HepG2 (cell line): ENCODE measurements around the gene IQSEC1. TPM values are rescaled to one million over a fixed set of nuclear protein-coding genes. Genes with fewer than 3 reads are reported as not detected.

ENCODE experiments used
- BRD4 ChIP-seq: sonication (generic); formaldehyde crosslinking; IDR thresholded peaks from 2 replicates; pipeline ENCODE4 v1.4.0; 2020; ENCODE audit warnings: missing genetic modification reagents
- CENPT ChIP-seq: sonication (generic); formaldehyde crosslinking; IDR thresholded peaks from 2 replicates; pipeline ENCODE4 v1.8.0; 2022; ENCODE audit warnings: low read depth, mild to moderate bottlenecking, moderate library complexity, missing genetic modification reagents
- FOXJ3 ChIP-seq: sonication (generic); formaldehyde crosslinking; IDR thresholded peaks from 2 replicates; pipeline ENCODE4 v1.4.0; 2020; ENCODE audit warnings: missing genetic modification reagents, mild to moderate bottlenecking, borderline replicate concordance
- IRX3 ChIP-seq: sonication (generic); formaldehyde crosslinking; IDR thresholded peaks from 2 replicates; pipeline ENCODE4 v1.8.1; 2023; ENCODE audit warnings: mild to moderate bottlenecking, low read depth, missing genetic modification reagents, borderline replicate concordance
- MEIS1 ChIP-seq: sonication (generic); formaldehyde crosslinking; IDR thresholded peaks from 2 replicates; pipeline ENCODE4 v1.9.0; 2021; ENCODE audit warnings: mild to moderate bottlenecking, missing genetic modification reagents, moderate library complexity, borderline replicate concordance
- MIXL1 ChIP-seq: IDR thresholded peaks from 2 replicates; pipeline ENCODE4 v1.6.1; 2016
- NFRKB ChIP-seq: fragments of 450-650 bp; IDR thresholded peaks from 2 replicates; pipeline ENCODE4 v1.6.1; 2017
- PLRG1 ChIP-seq: fragments of 450-650 bp; conservative IDR thresholded peaks from 2 replicates; pipeline ENCODE4 v1.6.1; 2016
- RAD51 ChIP-seq: fragments of 450-650 bp; IDR thresholded peaks from 2 replicates; pipeline ENCODE4 v1.6.1; 2016; ENCODE audit warnings: borderline replicate concordance
- SALL2 ChIP-seq: sonication (generic); formaldehyde crosslinking; IDR thresholded peaks from 2 replicates; pipeline ENCODE4 v1.8.1; 2023; ENCODE audit warnings: mild to moderate bottlenecking, missing genetic modification reagents, inconsistent platforms
- SIN3A ChIP-seq: IDR thresholded peaks from 2 replicates; pipeline ENCODE4 v1.6.1; 2011; ENCODE audit warnings: low read depth, mild to moderate bottlenecking, control low read depth, low read length, borderline replicate concordance
- TBL1XR1 ChIP-seq: fragments of 150-350 bp; IDR thresholded peaks from 2 replicates; pipeline ENCODE4 v1.6.1; 2014; ENCODE audit warnings: borderline replicate concordance, low read length; ENCODE audit not compliant: partially characterized antibody
- ZMAT3 ChIP-seq: sonication (generic); formaldehyde crosslinking; conservative IDR thresholded peaks from 2 replicates; pipeline ENCODE4 v1.7.0; 2021; ENCODE audit warnings: missing genetic modification reagents
- ZNF160 ChIP-seq: sonication (generic); formaldehyde crosslinking; IDR thresholded peaks from 2 replicates; pipeline ENCODE4 v1.8.0; 2022; ENCODE audit warnings: mild to moderate bottlenecking, inconsistent platforms, missing genetic modification reagents
- ZNF629 ChIP-seq: sonication (generic); formaldehyde crosslinking; conservative IDR thresholded peaks from 2 replicates; pipeline ENCODE4 v1.5.0; 2020; ENCODE audit warnings: missing genetic modification reagents
- ZNF660 ChIP-seq: sonication (generic); formaldehyde crosslinking; IDR thresholded peaks from 2 replicates; pipeline ENCODE4 v1.5.1; 2020; ENCODE audit warnings: mild to moderate bottlenecking, low read depth, missing genetic modification reagents, borderline replicate concordance
- ZNF773 ChIP-seq: sonication (generic); formaldehyde crosslinking; IDR thresholded peaks from 2 replicates; pipeline ENCODE4 v1.4.0; 2020; ENCODE audit warnings: missing genetic modification reagents, borderline replicate concordance
- polyA plus RNA-seq, 8 experiments: library from polyadenylated mRNA; depleted of rRNA in 3 of 8; stranded (reverse) in 7 of 8; unstranded in 1 of 8; fragments of >200 nt; fragmentation: Illumina TruSeq in 4 of 8; extraction: Trizol in 4 of 8; gene quantifications; 2 replicates each; pipeline versions ENCODE4 v1.2.1 to v1.2.3, GENCODE V29; 2011 to 2016; ENCODE audit warnings: low read depth in 4 of 8, missing spikeins in 1 of 8, mixed read lengths in 1 of 8; ENCODE audit not compliant: insufficient read depth in 1 of 8
- total RNA-seq, 5 experiments: library from RNA; depleted of rRNA; stranded (reverse); fragments of >200 nt; fragmentation: Illumina TruSeq; extraction: Trizol; gene quantifications; 2 replicates each; pipeline ENCODE4 v1.2.3, GENCODE V29; 2016; ENCODE audit warnings: low read depth in 1 of 5
- TF ChIP-seq, protein P1 (sequence below): IDR thresholded peaks from 2 replicates; pipeline ENCODE4 v1.6.1; 2016; ENCODE audit warnings: mild to moderate bottlenecking
- TF ChIP-seq, protein P2 (sequence below): sonication (generic); formaldehyde crosslinking; IDR thresholded peaks from 2 replicates; pipeline ENCODE4 v1.8.1; 2023; ENCODE audit warnings: mild to moderate bottlenecking, moderate library complexity, missing genetic modification reagents
- TF ChIP-seq, protein P3 (sequence below): sonication (generic); formaldehyde crosslinking; IDR thresholded peaks from 2 replicates; pipeline ENCODE4 v1.5.1; 2020; ENCODE audit warnings: missing genetic modification reagents, mild to moderate bottlenecking, borderline replicate concordance
- TF ChIP-seq, protein P4 (sequence below), 2 experiments: IDR thresholded peaks; 2 replicates each; pipeline ENCODE4 v1.6.1; 2011 to 2012; ENCODE audit warnings: low read length in 2 of 2, borderline replicate concordance in 1 of 2, low read depth in 1 of 2, mild to moderate bottlenecking in 1 of 2, moderate library complexity in 1 of 2
- TF ChIP-seq, protein P5 (sequence below): sonication (generic); formaldehyde crosslinking; IDR thresholded peaks from 2 replicates; pipeline ENCODE4 v1.8.0; 2022; ENCODE audit warnings: missing genetic modification reagents, mild to moderate bottlenecking, inconsistent platforms, borderline replicate concordance

The IQSEC1 gene
- total and polyA plus RNA-seq, 2 of the 13 experiments (the other 11 are each of a cell fraction or from before 2014, with no cell fraction given): 17.4 to 20.2 TPM

DNA sequence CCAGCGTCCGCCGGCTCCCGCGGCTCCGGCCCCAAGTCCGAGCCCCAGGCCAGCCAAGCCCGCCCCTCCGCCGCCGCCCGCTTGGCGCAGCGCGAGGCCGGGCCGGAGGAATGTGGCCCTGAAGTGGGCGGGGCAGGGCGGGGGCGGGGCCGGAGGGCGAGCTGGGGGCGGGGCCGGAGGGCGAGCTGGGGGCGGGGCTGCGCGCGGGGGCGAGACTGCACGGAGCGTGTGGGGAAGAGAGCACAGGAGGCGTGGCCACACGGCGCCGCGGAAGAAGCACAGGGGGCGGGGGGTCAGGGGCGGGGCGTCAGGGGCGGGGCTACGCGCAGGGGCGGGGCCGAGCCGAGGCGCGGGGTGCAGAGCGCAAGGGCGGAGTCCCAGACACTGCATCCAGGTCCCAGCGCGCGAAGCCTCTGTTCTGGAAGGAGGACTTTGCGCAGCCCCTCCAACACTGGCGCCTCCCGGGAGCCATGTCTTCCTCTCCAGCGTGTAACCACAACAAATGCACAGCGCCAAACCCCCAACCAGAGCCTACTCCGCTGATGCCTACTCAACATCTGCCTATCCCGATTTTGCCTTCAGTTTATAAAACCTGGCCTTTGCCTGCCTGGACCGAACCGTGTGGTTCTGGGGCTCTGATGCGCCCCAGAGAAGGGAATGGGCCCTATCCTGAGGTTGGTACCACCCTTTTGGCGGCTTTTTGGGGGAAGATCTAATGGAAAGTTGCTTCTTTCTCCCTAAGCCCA lies 105.5 kb downstream of the IQSEC1 start (continued):
- TF ChIP-seq NFRKB: no peak
- TF ChIP-seq FOXJ3 (CRISPR knock-in tag): 0 out of 2 replicates have a peak, but pooled peaks have one; percentile 27
- no peak for TF ChIP-seq ZMAT3 (CRISPR knock-in tag)
- TF ChIP-seq SALL2 (CRISPR knock-in tag): no peak
- no peak for TF ChIP-seq PLRG1
- no peak for TF ChIP-seq RAD51
- no peak for TF ChIP-seq BRD4
- TF ChIP-seq ZNF660: no peak
- TF ChIP-seq ZNF773 (CRISPR knock-in tag): no peak
- TF ChIP-seq, protein P1, sequence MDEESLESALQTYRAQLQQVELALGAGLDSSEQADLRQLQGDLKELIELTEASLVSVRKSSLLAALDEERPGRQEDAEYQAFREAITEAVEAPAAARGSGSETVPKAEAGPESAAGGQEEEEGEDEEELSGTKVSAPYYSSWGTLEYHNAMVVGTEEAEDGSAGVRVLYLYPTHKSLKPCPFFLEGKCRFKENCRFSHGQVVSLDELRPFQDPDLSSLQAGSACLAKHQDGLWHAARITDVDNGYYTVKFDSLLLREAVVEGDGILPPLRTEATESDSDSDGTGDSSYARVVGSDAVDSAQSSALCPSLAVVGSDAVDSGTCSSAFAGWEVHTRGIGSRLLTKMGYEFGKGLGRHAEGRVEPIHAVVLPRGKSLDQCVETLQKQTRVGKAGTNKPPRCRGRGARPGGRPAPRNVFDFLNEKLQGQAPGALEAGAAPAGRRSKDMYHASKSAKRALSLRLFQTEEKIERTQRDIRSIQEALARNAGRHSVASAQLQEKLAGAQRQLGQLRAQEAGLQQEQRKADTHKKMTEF (CRISPR knock-in tag): peak; percentile 54; the same call in 1 of the 2 replicates
- no peak for TF ChIP-seq CENPT (CRISPR knock-in tag)
- no peak for TF ChIP-seq MIXL1
- TF ChIP-seq, protein P2, sequence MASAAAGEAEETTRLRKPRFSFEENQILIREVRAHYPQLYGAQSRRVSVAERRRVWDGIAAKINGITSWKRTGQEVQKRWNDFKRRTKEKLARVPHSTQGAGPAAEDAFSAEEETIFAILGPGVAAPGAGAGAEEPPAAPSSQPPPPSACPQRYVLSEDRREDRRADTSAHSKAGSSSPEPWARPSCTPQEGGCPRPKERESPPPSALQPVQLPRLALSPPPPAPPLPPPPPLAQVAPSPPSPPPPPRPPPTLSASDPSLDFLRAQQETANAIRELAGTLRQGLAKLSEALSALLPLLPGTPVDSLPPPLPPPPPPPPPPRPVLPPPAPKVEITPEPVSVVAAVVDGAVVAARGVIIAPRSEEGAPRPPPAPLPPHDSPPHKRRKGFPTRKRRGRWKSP: peak; percentile 85; the same call in 1 of the 2 replicates
- TF ChIP-seq, protein P3, sequence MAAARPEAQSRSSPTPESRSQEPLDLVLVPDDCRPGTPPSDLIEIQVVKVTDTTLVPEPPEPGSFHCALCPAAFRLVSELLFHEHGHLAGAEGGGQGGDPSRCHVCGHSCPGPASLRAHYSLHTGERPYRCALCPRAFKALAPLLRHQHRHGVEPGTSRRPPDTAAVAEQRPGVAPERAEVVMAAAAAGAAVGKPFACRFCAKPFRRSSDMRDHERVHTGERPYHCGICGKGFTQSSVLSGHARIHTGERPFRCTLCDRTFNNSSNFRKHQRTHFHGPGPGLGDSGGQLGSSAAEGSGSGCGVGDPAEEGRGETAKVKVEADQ: no peak
- TF ChIP-seq SIN3A: peak; percentile 56; the same call in 1 of the 2 replicates
- no peak for TF ChIP-seq TBL1XR1
- TF ChIP-seq, protein P4, sequence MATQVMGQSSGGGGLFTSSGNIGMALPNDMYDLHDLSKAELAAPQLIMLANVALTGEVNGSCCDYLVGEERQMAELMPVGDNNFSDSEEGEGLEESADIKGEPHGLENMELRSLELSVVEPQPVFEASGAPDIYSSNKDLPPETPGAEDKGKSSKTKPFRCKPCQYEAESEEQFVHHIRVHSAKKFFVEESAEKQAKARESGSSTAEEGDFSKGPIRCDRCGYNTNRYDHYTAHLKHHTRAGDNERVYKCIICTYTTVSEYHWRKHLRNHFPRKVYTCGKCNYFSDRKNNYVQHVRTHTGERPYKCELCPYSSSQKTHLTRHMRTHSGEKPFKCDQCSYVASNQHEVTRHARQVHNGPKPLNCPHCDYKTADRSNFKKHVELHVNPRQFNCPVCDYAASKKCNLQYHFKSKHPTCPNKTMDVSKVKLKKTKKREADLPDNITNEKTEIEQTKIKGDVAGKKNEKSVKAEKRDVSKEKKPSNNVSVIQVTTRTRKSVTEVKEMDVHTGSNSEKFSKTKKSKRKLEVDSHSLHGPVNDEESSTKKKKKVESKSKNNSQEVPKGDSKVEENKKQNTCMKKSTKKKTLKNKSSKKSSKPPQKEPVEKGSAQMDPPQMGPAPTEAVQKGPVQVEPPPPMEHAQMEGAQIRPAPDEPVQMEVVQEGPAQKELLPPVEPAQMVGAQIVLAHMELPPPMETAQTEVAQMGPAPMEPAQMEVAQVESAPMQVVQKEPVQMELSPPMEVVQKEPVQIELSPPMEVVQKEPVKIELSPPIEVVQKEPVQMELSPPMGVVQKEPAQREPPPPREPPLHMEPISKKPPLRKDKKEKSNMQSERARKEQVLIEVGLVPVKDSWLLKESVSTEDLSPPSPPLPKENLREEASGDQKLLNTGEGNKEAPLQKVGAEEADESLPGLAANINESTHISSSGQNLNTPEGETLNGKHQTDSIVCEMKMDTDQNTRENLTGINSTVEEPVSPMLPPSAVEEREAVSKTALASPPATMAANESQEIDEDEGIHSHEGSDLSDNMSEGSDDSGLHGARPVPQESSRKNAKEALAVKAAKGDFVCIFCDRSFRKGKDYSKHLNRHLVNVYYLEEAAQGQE (IDR thresholded peaks at IDR 0.05; ENCODE audit: borderline replicate concordance in 1 of 2, low read depth in 1 of 2, low read length in 2 of 2): no peak; a peak in 1 of 4 replicates
- no peak for TF ChIP-seq ZNF160 (CRISPR knock-in tag)
- TF ChIP-seq ZNF629 (CRISPR knock-in tag): no peak
- TF ChIP-seq MEIS1: no peak
- TF ChIP-seq, protein P5, sequence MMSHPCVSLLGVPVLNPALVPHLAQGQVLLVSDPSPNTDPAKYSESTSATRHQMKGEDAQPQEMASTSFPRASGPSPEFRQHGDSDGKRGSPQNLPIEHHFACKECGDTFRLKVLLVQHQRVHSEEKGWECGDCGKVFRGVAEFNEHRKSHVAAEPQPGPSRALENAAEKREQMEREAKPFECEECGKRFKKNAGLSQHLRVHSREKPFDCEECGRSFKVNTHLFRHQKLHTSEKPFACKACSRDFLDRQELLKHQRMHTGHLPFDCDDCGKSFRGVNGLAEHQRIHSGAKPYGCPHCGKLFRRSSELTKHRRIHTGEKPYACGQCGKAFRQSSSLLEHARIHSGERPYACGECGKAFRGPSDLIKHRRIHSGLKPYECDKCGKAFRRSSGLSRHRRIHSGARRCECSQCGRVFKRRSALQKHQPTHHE (CRISPR knock-in tag): no peak
- TF ChIP-seq IRX3 (CRISPR knock-in tag): no peak
